Ovary (tissue), 3 donors: ENCODE measurements around the gene ABCA12.

ENCODE experiments used
- CTCF ChIP-seq, 3 donors: fragments of 450-650 bp in 2 of 3; fragments of 200-600 bp in 1 of 3; IDR thresholded peaks; one replicate each; pipeline versions ENCODE4 v1.5.1 to v1.8.0; 2016 to 2022; ENCODE audit warnings: antibody characterized with exemption in 3 of 3, mild to moderate bottlenecking in 1 of 3
- POLR2A ChIP-seq: fragments of 450-650 bp; IDR thresholded peaks from one replicate; pipeline ENCODE4 v1.6.1; 2017; ENCODE audit warnings: antibody characterized with exemption, mild to moderate bottlenecking, moderate library complexity
- donor health status: DM: no; HTN: no; CAD: no.

DNA sequence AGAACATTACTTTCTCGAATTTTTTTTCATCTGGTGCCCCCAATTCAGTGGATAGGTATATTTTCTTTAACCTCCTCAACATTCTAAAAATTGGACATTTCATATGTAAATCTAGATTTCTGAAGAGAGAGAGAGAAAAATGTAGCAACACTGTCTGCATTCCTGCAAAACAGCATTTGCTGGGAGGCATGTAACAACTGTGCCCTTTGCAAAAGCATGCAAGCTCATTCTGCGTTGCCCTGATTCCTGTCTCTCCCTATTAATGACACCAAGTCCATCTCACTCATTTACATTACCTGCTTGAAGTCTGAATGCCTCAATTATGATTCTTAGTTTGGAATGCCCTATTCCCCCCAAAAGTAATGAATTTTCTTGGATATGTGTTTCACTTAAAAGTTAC is 249.1 kb downstream of the ABCA12 start:
- TF ChIP-seq CTCF (IDR thresholded peaks at IDR 0.05), result no peak
- TF ChIP-seq POLR2A, result no peak
